Measurements from ENCODE around the gene USP48.
"Not testable (repeated sequence)": the region's sequence is repeated elsewhere in the genome, so short reads cannot be mapped to it uniquely, and the experiment has no call there.

Gene USP48

GRCh38 chr1:21633141-21633755, 149.7 kb downstream of the USP48 start:
- no peak for DNase-seq

GRCh38 chr1:21631944-21632887, 150.7 kb downstream of the USP48 start:
- DNase-seq, result no peak

- DNase-seq, result not testable (repeated sequence)
These were observed 151.4 kb downstream of the USP48 start for GRCh38 chr1:21631590-21631943.

- no peak for DNase-seq
These were observed 152.2 kb downstream of the USP48 start for GRCh38 chr1:21630571-21631343.

- no peak for DNase-seq
These were observed 153.0 kb downstream of the USP48 start for GRCh38 chr1:21629971-21630370.

GRCh38 chr1:21628798-21629393, 154.1 kb downstream of the USP48 start:
- no peak for DNase-seq

Data from NCI-H69 (cell line).